VCaP (cell line): ENCODE data around the gene EFCAB11.

ENCODE experiments used
- H3K27ac ChIP-seq: fragments of 450-650 bp; 2 replicates; pipeline ENCODE4 v1.5.1; 2017
- CTCF ChIP-seq: fragments of 450-650 bp; conservative IDR thresholded peaks from 2 replicates; pipeline ENCODE4 v1.5.1; 2017; ENCODE audit warnings: mild to moderate bottlenecking, moderate library complexity

The EFCAB11 gene

GRCh38 chr14:89813617-89814031 is 140.9 kb downstream of the EFCAB11 start:
- no peak for TF ChIP-seq CTCF
- no peak overlapping the region for H3K27ac ChIP-seq

GRCh38 chr14:89811954-89812575 is 142.5 kb downstream of the EFCAB11 start:
- TF ChIP-seq CTCF: no peak
- no peak overlapping the region for H3K27ac ChIP-seq

- H3K27ac ChIP-seq: no peak overlapping the region
- TF ChIP-seq CTCF: no peak
Observed at GRCh38 chr14:89810101-89810500, 144.4 kb downstream of the EFCAB11 start.

GRCh38 chr14:89807892-89808291 is 146.6 kb downstream of the EFCAB11 start:
- H3K27ac ChIP-seq: no peak overlapping the region
- no peak for TF ChIP-seq CTCF

GRCh38 chr14:89807151-89807550 is 147.4 kb downstream of the EFCAB11 start:
- H3K27ac ChIP-seq: no peak overlapping the region
- no peak for TF ChIP-seq CTCF

- no peak overlapping the region for H3K27ac ChIP-seq
- no peak for TF ChIP-seq CTCF
Observed at GRCh38 chr14:89806451-89806850, 148.1 kb downstream of the EFCAB11 start.

- no peak for TF ChIP-seq CTCF
- no peak overlapping the region for H3K27ac ChIP-seq
Observed at GRCh38 chr14:89805501-89805900, 149.0 kb downstream of the EFCAB11 start.
